ENCODE data around the gene GUCY2F.

DNA sequence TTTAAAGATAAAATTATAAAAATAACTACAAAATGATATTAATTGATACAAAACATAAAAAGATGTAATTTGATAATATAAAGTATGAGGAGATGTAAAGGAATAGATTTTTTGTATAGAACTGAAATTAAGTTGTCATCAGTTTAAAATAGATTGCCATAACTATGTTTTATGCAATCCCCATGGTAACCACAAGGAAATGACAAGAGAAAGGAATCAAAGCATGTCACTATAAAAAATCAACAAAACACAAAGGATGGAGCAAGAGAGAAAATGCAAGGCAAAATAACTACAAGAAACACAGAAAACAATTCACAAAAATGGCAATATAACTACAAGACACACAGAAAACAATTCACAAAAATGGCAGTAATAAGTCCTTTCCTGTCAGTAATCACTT, 27.0 kb upstream of the GUCY2F start:
- TF ChIP-seq, protein P1, sequence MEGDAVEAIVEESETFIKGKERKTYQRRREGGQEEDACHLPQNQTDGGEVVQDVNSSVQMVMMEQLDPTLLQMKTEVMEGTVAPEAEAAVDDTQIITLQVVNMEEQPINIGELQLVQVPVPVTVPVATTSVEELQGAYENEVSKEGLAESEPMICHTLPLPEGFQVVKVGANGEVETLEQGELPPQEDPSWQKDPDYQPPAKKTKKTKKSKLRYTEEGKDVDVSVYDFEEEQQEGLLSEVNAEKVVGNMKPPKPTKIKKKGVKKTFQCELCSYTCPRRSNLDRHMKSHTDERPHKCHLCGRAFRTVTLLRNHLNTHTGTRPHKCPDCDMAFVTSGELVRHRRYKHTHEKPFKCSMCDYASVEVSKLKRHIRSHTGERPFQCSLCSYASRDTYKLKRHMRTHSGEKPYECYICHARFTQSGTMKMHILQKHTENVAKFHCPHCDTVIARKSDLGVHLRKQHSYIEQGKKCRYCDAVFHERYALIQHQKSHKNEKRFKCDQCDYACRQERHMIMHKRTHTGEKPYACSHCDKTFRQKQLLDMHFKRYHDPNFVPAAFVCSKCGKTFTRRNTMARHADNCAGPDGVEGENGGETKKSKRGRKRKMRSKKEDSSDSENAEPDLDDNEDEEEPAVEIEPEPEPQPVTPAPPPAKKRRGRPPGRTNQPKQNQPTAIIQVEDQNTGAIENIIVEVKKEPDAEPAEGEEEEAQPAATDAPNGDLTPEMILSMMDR (IDR thresholded peaks at IDR 0.05; ENCODE audit: insufficient read depth, low read length, poor library complexity, severe bottlenecking): no peak
- TF ChIP-seq EZH2phosphoT487 (conservative IDR thresholded peaks at IDR 0.05; ENCODE audit: low read length): no peak
